Progenitor cell of endocrine pancreas (in vitro differentiated cells): ENCODE measurements around the gene PARP6. TPM values are rescaled to one million over a fixed set of nuclear protein-coding genes. Genes with fewer than 3 reads are reported as not detected.
"Not testable (repeated sequence)": the region's sequence is repeated elsewhere in the genome, so short reads cannot be mapped to it uniquely, and the experiment has no call there.

ENCODE experiments used
- DNase-seq: peaks from one replicate; pipeline ENCODE4 v3.0.0; 2021; ENCODE audit warnings: low spot score; ENCODE audit not compliant: unreplicated experiment
- H3K27ac Mint-ChIP-seq: 2 replicates; pipeline ENCODE4 v1.8.0; 2021; ENCODE audit warnings: mild to moderate bottlenecking, moderate library complexity, mixed read lengths
- H3K27me3 Mint-ChIP-seq: 2 replicates; pipeline ENCODE4 v1.8.0; 2021; ENCODE audit warnings: mixed read lengths
- H3K36me3 Mint-ChIP-seq: 2 replicates; pipeline ENCODE4 v1.8.0; 2022; ENCODE audit warnings: mixed read lengths; ENCODE audit not compliant: insufficient read depth
- H3K4me1 Mint-ChIP-seq: 2 replicates; pipeline ENCODE4 v1.8.0; 2021; ENCODE audit warnings: low read depth, mixed read lengths
- H3K4me3 Mint-ChIP-seq: 2 replicates; pipeline ENCODE4 v1.8.0; 2021; ENCODE audit warnings: low read depth, mild to moderate bottlenecking, moderate library complexity, mixed read lengths
- H3K9me3 Mint-ChIP-seq: 2 replicates; pipeline ENCODE4 v1.8.0; 2021; ENCODE audit warnings: low read depth, mixed read lengths
- CTCF ChIP-seq: fragments of 200-600 bp; sonication (generic); IDR thresholded peaks from one replicate; pipeline ENCODE4 v1.5.0; 2021; ENCODE audit warnings: antibody characterized with exemption, mild to moderate bottlenecking; ENCODE audit not compliant: unreplicated experiment
- total RNA-seq: library from RNA; stranded (reverse); gene quantifications from 2 replicates; pipeline ENCODE4 v1.2.1, GENCODE V29; 2021

The PARP6 gene
- total RNA-seq, 1 donor from 2014 or later, result 134 TPM

GRCh38 chr15:72278737-72279136, 6.4 kb upstream of the PARP6 start:
- no peaks in the 10 kb centered on the region for H3K4me1 Mint-ChIP-seq
- H3K4me3 Mint-ChIP-seq, result no peak overlapping the region
- H3K27me3 Mint-ChIP-seq, result peaks cover 28% of the 10 kb centered on the region
- no peaks in the 10 kb centered on the region for H3K36me3 Mint-ChIP-seq
- TF ChIP-seq CTCF, result no peak
- no peak for DNase-seq
- no peaks in the 10 kb centered on the region for H3K9me3 Mint-ChIP-seq
- H3K27ac Mint-ChIP-seq, result no peak overlapping the region

GRCh38 chr15:72276326-72276700, 4.0 kb upstream of the PARP6 start:
- TF ChIP-seq CTCF, result no peak
- peaks cover 28% of the 10 kb centered on the region for H3K27me3 Mint-ChIP-seq

GRCh38 chr15:72275635-72276325, 3.4 kb upstream of the PARP6 start:
- H3K27ac Mint-ChIP-seq, H3K36me3 Mint-ChIP-seq, H3K4me3 Mint-ChIP-seq, H3K4me1 Mint-ChIP-seq, H3K9me3 Mint-ChIP-seq, DNase-seq: not testable (repeated sequence)
- H3K27me3 Mint-ChIP-seq, result peaks cover 28% of the 10 kb centered on the region

More at GRCh38 chr15:72276326-72276700, 4.0 kb upstream of the PARP6 start:
- Mint-ChIP-seq H3K4me1 (peaks cover 6% of the 10 kb centered on the region), H3K27ac (no peak overlapping the region), H3K36me3 (no peaks in the 10 kb centered on the region), H3K9me3 (no peaks in the 10 kb centered on the region), H3K4me3 (no peak overlapping the region)
- no peak for DNase-seq

GRCh38 chr15:72272997-72273352, 621 bp upstream of the PARP6 start:
- Mint-ChIP-seq H3K27me3 (peaks cover 28% of the 10 kb centered on the region), H3K27ac (no peak overlapping the region)

GRCh38 chr15:72271895-72272212, 500 bp downstream of the PARP6 start:
- peaks cover 8% of the 10 kb centered on the region for H3K36me3 Mint-ChIP-seq
- H3K27ac Mint-ChIP-seq, result peak overlapping the region; percentile 95
- H3K4me3 Mint-ChIP-seq, result peak overlapping the region; percentile 88
- H3K9me3 Mint-ChIP-seq, result no peaks in the 10 kb centered on the region
- no peak for DNase-seq
- no peak for TF ChIP-seq CTCF
- H3K27me3 Mint-ChIP-seq, result peaks cover 19% of the 10 kb centered on the region
- peaks cover 15% of the 10 kb centered on the region for H3K4me1 Mint-ChIP-seq

More at GRCh38 chr15:72272997-72273352, 621 bp upstream of the PARP6 start:
- Mint-ChIP-seq H3K4me1 (peaks cover 15% of the 10 kb centered on the region), H3K36me3 (peaks cover 5% of the 10 kb centered on the region), H3K4me3 (peak overlapping the region; percentile 73), H3K9me3 (no peaks in the 10 kb centered on the region)
- peak; percentile 5 for TF ChIP-seq CTCF
- DNase-seq, result no peak

GRCh38 chr15:72271221-72271620, 1.1 kb downstream of the PARP6 start:
- H3K27ac Mint-ChIP-seq, result peak overlapping the region; percentile 95
- peak overlapping the region; percentile 88 for H3K4me3 Mint-ChIP-seq
- no peaks in the 10 kb centered on the region for H3K9me3 Mint-ChIP-seq
- peaks cover 15% of the 10 kb centered on the region for H3K27me3 Mint-ChIP-seq
- no peak for TF ChIP-seq CTCF
- peaks cover 15% of the 10 kb centered on the region for H3K4me1 Mint-ChIP-seq
- no peak for DNase-seq
- peaks cover 10% of the 10 kb centered on the region for H3K36me3 Mint-ChIP-seq
